HT-29 (cell line): ENCODE measurements around the gene PNCK. TPM values are rescaled to one million over a fixed set of nuclear protein-coding genes. Genes with fewer than 3 reads are reported as not detected.

ENCODE experiments used
- DNase-seq: peaks from one replicate; pipeline ENCODE4 v3.0.0-alpha.2; 2015; ENCODE audit warnings: low spot score
- total RNA-seq: library from RNA; depleted of rRNA; stranded (reverse); fragments of >200 nt; shearing (Covaris generic); gene quantifications from 2 replicates; pipeline ENCODE4 v1.2.3, GENCODE V29; 2014

Gene PNCK
- total RNA-seq, 1 experiment from 2014 or later, result 0.99 TPM

GRCh38 chrX:153642051-153642654 lies 31.5 kb downstream of the PNCK start:
- no peak for DNase-seq

- DNase-seq, result no peak
Observed at GRCh38 chrX:153641627-153642026, 32.0 kb downstream of the PNCK start.

- DNase-seq, result no peak
Observed at GRCh38 chrX:153640736-153641575, 32.7 kb downstream of the PNCK start.

GRCh38 chrX:153640045-153640686 lies 33.4 kb downstream of the PNCK start:
- DNase-seq, result no peak

GRCh38 chrX:153639177-153640044 lies 34.2 kb downstream of the PNCK start:
- DNase-seq, result no peak

GRCh38 chrX:153638436-153639176 lies 35.0 kb downstream of the PNCK start:
- no peak for DNase-seq

GRCh38 chrX:153638041-153638371 lies 35.6 kb downstream of the PNCK start:
- DNase-seq, result no peak

- DNase-seq, result no peak
Observed at GRCh38 chrX:153637121-153638040, 36.2 kb downstream of the PNCK start.

- DNase-seq, result no peak
Observed at GRCh38 chrX:153636716-153637115, 36.9 kb downstream of the PNCK start.

- peak; percentile 81 for DNase-seq
Observed at GRCh38 chrX:153635788-153636668, 37.6 kb downstream of the PNCK start.

GRCh38 chrX:153635388-153635787 lies 38.2 kb downstream of the PNCK start:
- DNase-seq, result no peak

- no peak for DNase-seq
Observed at GRCh38 chrX:153634832-153635231, 38.8 kb downstream of the PNCK start.

- DNase-seq, result no peak
Observed at GRCh38 chrX:153634236-153634635, 39.4 kb downstream of the PNCK start.

- DNase-seq, result no peak
Observed at GRCh38 chrX:153633607-153634180, 39.9 kb downstream of the PNCK start.

- no peak for DNase-seq
Observed at GRCh38 chrX:153633048-153633447, 40.6 kb downstream of the PNCK start.

GRCh38 chrX:153632595-153632946 lies 41.0 kb downstream of the PNCK start:
- no peak for DNase-seq

- no peak for DNase-seq
Observed at GRCh38 chrX:153631907-153632594, 41.6 kb downstream of the PNCK start.

GRCh38 chrX:153631346-153631745 lies 42.3 kb downstream of the PNCK start:
- no peak for DNase-seq
